GM12874 (cell line): ENCODE data around the gene ABCF1.

Experiments used
- TF ChIP-seq, protein P1 (sequence below): IDR thresholded peaks from 2 replicates; pipeline ENCODE4 v1.5.1; 2011; ENCODE audit warnings: low read depth, mild to moderate bottlenecking, control low read depth, low read length, moderate library complexity; ENCODE audit not compliant: insufficient read depth

Gene ABCF1

GRCh38 chr6:30599625-30600324 lies 28.5 kb downstream of the ABCF1 start:
- TF ChIP-seq, protein P1, sequence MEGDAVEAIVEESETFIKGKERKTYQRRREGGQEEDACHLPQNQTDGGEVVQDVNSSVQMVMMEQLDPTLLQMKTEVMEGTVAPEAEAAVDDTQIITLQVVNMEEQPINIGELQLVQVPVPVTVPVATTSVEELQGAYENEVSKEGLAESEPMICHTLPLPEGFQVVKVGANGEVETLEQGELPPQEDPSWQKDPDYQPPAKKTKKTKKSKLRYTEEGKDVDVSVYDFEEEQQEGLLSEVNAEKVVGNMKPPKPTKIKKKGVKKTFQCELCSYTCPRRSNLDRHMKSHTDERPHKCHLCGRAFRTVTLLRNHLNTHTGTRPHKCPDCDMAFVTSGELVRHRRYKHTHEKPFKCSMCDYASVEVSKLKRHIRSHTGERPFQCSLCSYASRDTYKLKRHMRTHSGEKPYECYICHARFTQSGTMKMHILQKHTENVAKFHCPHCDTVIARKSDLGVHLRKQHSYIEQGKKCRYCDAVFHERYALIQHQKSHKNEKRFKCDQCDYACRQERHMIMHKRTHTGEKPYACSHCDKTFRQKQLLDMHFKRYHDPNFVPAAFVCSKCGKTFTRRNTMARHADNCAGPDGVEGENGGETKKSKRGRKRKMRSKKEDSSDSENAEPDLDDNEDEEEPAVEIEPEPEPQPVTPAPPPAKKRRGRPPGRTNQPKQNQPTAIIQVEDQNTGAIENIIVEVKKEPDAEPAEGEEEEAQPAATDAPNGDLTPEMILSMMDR = no peak

- TF ChIP-seq, protein P1 = no peak
These were observed 29.3 kb downstream of the ABCF1 start for GRCh38 chr6:30600451-30600961.

- TF ChIP-seq, protein P1 = no peak
These were observed 30.2 kb downstream of the ABCF1 start for GRCh38 chr6:30601436-30601814.

GRCh38 chr6:30601815-30602641 lies 30.8 kb downstream of the ABCF1 start:
- TF ChIP-seq, protein P1 = no peak

- TF ChIP-seq, protein P1 = no peak
These were observed 32.7 kb downstream of the ABCF1 start for GRCh38 chr6:30603961-30604360.

DNA sequence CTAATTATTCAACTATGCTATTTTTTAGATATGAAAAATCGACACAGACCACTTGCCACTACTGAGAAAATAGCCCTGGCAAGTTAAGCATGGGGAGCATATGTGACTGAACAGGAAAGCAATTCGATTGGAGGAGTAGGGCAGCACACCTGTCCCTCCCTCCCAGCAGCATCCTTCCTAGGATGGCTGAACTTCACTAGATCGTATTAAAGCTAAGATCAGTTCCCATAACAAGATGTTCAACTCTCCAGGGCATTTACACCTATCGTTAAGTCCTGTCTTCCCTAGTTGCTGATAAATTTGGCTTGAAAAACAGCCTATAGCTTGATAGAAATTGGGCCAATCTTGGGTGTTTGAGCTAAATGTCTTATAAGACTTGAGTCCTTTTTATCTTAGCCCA lies 38.8 kb downstream of the ABCF1 start:
- TF ChIP-seq, protein P1 = no peak

DNA sequence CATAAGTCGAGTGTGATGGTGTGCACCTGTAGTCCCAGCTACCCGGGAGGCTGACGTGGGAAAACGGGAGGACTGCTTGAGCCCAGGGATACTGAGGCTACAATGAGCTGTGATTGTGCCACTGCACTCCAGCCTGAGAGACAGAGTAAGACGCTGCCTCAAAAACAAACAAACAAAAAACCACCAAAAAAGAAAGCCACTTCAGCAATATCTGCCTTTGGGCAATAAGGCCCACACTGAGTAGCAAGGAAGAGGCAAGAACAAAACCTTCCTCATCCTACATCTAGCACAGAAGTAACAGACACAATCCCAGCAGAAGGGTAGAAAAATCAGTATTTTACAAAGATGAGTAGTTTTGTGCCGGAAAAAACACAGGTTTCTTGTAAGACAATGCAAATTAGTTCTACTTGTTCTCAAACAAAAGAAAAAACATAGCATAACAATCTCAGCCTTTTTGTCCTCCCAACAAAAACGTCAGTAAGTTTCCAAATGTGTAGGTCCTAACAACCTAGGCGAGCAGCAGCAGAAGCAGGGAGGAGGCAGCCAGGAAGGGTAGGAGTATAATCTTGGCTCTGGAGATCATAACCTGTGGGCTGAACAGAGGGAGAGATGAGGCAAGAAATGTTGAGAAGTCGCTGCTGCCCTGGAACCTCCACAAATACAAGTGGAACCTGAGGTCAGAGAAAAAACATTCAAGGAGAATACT lies 40.1 kb downstream of the ABCF1 start:
- TF ChIP-seq, protein P1 = no peak
